Neural progenitor cell (in vitro differentiated cells): ENCODE measurements around the gene DOCK6.

Experiments used
- EZH2phosphoT487 ChIP-seq: fragments of 200-600 bp; sonication (generic); IDR thresholded peaks from 2 replicates; pipeline ENCODE4 v1.6.1; 2017; ENCODE audit warnings: antibody characterized with exemption
- TF ChIP-seq, protein P1 (sequence below): fragments of 200-600 bp; sonication (generic); IDR thresholded peaks from 2 replicates; pipeline ENCODE4 v1.5.1; 2017; ENCODE audit warnings: antibody characterized with exemption, mild to moderate bottlenecking

DNA sequence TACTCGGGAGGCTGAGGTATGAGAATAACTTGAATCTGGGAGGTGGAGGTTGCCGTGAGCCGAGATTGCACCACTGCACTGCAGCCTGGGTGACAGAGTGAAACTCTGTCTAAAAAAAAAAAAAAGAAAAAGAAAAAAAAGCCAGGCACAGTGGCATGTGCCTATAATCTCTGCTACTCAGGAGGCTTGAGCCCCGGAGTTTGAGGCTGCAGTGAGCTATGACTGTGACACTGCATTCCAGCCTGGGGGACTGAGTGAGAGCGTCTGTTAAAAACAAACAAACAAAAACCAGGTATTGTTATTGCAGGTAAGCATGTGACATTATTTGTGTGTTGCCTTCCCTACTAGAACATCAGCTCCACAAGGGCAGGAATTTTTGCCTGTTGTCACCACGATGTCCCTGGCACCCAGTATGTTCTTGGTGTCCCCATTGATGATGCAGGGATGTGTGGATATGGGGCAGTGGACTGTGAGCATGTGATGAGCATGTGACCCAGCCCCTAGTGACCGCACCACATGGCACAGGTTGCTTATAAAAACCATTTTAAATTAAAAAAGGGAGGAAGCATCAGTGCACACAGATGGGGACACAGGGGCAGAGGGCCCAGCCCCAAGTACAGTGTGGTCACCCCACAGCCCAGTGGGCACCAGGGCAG is 63.4 kb downstream of the DOCK6 start:
- TF ChIP-seq EZH2phosphoT487 = no peak
- TF ChIP-seq, protein P1, sequence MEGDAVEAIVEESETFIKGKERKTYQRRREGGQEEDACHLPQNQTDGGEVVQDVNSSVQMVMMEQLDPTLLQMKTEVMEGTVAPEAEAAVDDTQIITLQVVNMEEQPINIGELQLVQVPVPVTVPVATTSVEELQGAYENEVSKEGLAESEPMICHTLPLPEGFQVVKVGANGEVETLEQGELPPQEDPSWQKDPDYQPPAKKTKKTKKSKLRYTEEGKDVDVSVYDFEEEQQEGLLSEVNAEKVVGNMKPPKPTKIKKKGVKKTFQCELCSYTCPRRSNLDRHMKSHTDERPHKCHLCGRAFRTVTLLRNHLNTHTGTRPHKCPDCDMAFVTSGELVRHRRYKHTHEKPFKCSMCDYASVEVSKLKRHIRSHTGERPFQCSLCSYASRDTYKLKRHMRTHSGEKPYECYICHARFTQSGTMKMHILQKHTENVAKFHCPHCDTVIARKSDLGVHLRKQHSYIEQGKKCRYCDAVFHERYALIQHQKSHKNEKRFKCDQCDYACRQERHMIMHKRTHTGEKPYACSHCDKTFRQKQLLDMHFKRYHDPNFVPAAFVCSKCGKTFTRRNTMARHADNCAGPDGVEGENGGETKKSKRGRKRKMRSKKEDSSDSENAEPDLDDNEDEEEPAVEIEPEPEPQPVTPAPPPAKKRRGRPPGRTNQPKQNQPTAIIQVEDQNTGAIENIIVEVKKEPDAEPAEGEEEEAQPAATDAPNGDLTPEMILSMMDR = no peak
